ENCODE results near the gene AOPEP.

Gene AOPEP

DNA sequence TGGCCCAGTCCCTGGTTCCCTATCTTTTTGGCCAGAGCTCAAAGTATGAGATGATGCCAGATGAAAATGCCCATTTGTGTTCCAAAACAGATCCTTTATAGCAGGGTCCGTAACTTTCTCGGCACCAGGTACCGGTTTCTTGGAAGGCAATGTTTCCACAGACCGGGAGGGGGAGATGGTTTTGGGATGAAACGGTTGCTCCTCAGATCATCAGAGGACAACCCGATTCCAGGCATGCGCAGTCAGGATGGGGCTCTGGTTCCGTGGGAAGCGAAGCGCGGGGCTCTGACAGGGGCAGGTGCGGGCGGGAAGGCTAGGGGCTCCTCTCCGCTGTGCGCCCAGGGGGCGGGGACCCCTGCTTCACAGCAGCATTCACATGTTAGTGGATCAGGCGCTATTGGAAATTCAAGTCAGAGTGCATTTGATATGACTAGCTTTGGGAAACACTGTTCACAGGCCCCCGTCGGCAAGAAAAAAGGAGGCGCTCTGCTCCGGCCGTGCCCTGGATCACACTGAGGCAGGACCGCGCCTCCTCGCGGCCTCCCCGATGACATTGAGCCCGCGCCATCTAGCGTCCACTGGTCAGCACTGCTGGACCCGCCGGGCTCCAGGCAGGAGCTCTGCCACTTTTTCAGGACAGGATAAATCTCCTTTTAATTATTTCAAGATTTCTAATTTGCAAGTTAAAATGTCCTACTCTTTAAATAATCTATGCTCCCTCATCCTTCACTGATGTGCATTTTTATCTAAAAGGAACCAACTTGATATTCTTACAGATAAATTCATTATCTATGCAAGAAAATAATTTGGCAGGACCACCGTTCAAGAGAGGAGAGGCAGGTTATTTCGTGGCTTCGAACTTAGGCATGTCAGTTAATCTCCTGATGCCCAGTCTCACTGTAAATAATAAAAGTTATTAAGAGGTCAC lies 401.0 kb downstream of the AOPEP start:
- in situ Hi-C loops (cut with HindIII; ENCODE audit: low sequenced_read_pairs): no loop called here

DNA sequence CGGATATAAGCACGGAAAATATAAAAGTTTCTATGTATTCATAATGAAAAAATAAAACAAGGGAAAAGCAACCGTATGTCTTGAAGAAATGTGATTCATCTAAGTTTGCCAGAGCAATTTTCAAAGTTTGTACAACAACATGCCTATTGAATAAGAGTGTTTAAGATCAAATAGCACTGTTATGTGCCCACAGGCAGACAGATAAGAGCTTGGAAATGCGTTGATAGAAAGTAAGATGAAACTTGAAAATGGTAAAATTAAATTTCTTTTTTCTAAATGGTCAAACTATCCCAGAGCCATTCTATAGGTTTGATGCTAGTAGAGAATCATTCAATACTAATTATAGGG lies 401.7 kb downstream of the AOPEP start:
- in situ Hi-C loops (cut with HindIII; ENCODE audit: low sequenced_read_pairs): no loop called here

DNA sequence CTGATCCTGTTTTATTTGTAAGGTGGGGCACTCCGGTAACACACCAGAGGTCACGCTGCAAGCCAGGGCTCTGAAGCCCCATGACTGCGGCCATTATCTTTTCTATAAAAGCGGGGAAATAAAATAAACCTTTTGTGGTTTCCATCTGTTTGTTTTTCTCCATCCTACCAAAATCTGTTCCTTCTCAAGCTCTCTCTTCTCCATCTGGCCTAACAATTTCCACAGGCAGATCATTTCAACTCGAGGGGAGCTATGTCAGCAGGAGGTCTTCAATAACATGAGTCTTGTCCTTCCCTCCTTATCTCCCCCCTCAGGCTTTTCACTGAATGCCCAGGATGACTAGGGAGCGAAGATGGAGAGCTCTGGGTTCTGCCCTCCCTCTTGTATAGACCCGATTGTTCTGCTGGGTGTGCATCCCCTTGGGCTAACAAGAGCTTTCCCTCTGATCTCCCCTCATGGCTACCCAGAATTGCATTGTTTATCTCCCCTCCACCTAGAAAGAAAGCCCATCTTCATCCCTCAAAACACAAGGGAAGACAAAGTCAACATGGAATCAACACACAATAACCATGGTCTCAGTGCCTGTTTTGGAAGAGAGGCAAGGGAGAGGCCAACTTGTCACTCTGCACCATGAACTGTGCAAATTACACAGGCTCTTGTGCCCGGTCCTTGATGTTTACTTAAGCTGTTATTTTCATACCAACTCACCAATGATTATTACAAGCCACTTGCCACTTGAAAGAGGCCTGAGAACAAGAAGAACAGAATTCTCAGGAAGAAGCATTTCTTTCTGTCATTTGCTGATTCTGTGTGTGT lies 403.2 kb downstream of the AOPEP start:
- in situ Hi-C loops (cut with HindIII; ENCODE audit: low sequenced_read_pairs): no loop called here

DNA sequence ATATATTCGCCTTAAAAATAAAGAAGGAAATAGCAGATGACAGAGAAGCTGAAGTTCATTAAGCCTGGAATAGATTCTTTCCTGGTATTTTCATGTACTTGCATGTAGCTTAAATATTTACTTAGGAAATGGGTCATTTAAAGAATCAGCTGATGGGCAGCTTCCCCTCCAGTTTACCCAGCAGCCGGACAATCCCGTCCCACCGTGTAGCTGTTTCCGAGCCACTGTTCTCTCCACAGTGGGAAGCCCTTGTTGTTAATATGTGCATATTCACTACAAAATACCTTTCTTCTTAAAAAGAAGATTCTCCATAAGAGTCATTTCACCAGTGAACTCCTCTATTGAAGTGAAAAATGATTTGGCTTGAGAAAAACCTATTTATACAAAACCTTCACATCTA lies 404.0 kb downstream of the AOPEP start:
- in situ Hi-C loops (cut with HindIII; ENCODE audit: low sequenced_read_pairs): no loop called here

DNA sequence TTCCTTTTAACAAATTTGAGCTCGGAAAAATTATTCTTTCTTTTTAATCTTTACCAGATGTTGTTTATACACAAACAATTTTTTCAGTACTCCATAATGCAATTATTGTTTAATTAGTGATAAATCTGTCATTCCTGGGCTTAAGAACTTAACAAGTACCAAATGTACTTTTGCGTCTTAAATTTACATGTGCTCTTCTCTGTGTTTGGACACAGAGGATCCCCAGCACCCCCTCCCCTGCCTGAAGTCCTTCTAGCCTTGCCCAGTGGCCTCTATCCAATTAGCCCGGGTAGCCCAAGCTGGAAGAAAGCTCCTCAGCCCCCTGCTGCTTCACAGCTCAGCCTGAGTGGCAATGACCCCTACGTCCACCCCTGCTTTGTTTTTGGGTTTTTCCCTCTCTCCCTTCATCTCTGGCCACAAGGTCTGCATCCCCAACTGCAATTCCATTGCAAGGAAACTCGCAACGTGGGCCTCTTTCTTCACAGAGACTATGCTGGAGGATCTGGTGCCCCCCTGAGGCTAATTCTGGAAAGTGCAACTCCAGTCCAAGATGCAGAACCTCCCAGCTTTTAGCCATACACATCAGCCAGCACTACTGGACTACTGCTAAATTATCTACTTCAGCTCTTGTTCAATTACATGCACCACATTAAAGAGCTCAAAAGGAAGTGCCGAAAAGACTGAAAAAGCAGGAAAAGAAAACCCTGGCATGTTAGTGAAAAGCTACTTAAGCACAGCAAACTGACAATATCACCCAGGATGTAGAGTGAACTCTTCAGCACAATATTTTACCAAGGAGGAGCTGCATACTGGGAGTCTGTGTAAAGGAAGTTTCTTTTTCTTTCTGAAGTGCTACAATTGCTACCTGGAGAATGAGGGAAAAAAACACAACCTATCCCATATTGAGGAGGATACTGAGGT lies 404.8 kb downstream of the AOPEP start:
- in situ Hi-C loops (cut with HindIII; ENCODE audit: low sequenced_read_pairs): no loop called here

DNA sequence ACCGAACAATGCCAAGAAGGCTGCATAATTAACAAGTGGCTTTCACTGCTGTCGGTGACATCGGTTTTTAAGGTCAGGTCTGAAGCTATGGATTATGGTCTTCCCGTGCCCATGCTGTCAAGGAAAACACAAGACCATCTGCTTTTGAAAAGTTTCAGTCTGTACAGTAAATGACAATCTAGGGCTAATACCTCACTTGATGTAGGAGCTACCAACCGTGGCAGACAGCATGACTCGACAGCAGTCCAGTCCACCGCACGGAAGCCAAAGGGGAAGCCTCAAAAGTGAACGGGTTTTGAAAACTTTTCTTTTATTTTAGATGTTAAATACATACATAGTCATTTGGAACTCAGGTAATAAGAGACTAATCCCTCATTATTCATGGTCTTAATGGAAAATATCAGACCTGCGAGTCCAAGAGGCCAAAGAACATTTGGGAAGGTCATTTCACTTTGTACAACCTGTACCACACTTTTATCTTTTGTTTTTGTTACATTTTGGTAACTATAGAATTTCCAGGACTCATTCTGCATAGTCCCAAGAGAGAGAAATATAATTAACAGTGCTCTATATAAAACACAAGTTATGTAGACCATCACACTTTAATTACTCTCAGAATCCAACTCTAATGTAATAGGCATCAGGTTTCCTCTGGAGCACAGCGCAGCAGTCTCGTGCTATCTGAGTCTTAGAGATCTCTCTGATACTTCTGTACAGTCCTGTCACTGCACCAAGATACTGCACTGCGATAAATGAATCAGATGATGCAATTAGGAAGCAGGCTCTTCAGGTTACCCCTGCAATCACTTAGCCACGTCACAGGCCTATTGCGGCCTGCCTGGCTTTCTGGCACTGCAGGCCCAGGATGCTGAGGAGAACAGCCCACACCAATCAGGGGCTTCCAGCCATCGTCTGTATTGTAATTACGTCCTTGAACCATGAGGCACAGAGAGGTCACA lies 406.1 kb downstream of the AOPEP start:
- in situ Hi-C loops (cut with HindIII; ENCODE audit: low sequenced_read_pairs): no loop called here

DNA sequence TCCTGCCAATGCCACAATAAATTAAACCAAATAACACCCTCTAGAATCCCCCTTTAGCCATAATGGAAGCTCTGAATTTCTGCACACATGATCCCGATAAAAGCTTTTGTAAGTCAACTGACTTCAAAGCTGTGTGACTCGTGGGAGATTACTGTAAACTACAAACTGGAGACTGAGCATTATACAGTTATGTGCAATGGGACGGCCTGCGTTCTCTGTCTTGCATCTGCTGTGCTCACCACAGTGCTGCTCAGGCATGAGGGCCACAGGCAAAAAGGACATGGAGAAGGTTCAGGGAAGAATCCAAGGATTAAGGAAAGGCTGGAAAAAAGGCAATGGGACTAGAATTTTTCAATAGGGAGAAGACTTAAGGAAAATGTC lies 406.8 kb downstream of the AOPEP start:
- in situ Hi-C loops (cut with HindIII; ENCODE audit: low sequenced_read_pairs): no loop called here

DNA sequence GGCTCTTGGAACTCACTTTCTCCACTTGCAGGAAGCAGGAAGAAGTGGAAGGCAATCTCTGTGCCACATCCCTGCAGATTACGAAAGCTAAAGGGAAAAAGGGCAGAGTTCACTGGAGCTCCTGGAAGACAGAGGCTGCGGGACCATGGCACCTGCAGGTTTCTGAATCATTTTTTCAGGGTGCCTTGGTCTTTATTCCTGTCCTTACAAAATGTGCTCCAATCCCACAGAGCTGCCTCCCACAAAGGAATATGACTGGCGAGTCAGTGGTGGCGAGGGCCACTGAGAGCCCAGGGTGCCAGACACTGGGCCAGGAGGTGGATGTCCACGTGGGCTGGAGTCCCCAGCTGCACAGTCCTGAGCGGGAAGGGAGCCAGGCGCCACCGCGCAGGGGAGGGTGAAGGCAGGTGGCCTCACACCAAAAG lies 408.0 kb downstream of the AOPEP start:
- in situ Hi-C loops (cut with HindIII; ENCODE audit: low sequenced_read_pairs): no loop called here

DNA sequence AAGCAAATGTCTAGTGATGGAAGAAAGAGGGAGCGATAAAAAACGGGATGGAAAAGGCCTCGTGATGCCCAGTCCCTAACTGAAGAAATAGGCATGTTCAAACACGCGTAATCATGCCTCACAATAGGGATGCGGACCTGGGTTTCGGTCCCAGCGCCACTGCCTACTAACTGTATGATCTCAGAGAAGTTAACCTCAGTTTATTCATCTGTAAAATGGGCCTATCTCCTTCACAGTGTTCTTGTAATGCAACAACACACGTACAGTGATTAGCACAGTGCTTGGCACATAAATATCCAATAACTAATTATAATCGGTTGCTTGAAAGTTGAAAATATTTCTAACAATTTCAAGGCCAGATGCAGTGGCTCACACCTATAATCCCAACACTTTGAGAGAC lies 409.3 kb downstream of the AOPEP start:
- in situ Hi-C loops (cut with HindIII; ENCODE audit: low sequenced_read_pairs): no loop called here

Measured in DLD1 (cell line).